Myocyte (in vitro differentiated cells): ENCODE results near the gene BCL11A. TPM values are rescaled to one million over a fixed set of nuclear protein-coding genes. Genes with fewer than 3 reads are reported as not detected.
"Not testable (repeated sequence)": the region's sequence is repeated elsewhere in the genome, so short reads cannot be mapped to it uniquely, and the experiment has no call there.

Source experiments
- DNase-seq: peaks from one replicate; pipeline ENCODE4 v3.0.0-alpha.2; 2012; ENCODE audit warnings: low read depth
- total RNA-seq: library from RNA; depleted of rRNA; stranded (reverse); fragments of >200 nt; gene quantifications from 2 replicates; pipeline ENCODE4 v1.2.3, GENCODE V29; 2014

BCL11A gene
- total RNA-seq, 1 donor from 2014 or later, result 0.11 TPM

DNA sequence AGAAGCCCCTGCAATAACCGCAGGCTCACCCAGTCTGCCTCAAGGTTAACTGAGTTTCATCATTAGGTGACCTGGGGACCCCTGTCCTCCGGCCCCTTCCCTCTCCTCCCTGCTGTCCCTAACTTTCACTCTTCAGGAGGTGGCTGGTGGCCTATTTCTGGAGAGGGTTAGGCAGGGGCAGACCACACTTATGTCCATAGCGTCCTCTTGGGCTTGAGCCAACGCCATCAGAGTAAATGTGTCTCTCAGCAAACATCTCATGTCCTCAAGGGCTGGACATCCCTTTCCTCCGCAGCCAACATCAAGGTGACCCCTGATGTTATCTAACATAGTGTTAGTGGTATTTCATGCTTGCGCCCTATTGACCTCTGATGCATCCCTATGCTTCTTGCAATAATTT is 114.8 kb downstream of the BCL11A start:
- DNase-seq, result no peak

GRCh38 chr2:60438131-60438530 is 115.3 kb downstream of the BCL11A start:
- DNase-seq, result no peak

DNA sequence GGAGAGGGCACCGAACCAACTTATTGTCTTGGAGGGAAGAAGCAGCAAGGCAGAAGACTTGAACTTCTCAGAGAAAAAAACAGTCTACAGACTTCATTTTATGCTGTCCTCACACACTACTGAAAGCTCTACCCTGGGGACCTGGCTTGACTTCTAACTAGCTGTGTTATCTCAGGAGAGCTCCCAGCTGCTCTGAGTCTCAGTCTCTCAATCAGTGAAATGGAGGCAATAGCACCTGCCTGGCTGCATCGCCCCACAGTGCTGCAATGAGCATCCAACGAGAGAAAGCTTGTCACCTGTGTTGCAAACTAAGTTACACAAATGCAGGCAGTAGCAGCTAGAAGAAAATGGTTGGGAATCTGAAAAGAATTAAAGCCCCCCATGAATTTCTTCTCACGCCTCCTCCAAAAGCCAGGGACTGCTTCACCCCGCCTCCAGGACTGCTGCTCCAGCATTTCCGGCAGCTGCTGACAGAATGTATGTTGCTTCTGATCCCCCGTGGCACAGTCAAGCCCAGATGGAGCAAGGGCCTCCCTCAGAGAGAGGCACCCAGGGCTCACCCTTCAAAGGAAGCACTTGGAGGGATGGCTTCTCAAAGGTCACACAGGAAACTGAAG is 116.3 kb downstream of the BCL11A start:
- DNase-seq, result no peak

DNA sequence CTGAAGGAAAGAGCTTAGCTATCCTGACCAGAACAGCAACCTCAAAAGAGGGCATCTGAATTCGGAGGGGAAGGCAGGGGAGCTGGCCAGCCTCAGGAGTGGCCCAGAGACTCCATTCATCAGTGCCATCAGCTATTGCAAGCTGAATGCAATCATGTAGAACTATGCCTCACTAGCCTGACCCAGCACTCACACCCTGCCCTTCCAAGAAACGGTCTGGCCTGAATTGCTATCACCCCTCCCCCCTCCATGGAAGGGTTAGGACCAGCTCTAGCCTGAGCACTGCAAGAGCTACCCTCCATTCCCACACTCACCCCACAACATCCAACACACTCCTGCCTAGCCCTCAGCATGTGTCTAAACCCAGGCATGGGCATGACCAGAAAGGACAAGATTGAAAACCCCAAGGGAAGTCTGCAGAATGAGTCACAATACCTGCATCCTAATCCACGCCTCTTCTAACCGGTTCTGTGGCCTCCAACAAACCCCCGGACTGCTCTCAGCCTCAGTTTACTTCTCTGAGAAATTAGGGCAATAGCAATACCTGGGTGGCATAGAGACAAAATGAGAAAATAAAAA is 120.3 kb downstream of the BCL11A start:
- no peak for DNase-seq

GRCh38 chr2:60432035-60432601 is 121.3 kb downstream of the BCL11A start:
- no peak for DNase-seq

GRCh38 chr2:60429681-60430080 is 123.8 kb downstream of the BCL11A start:
- DNase-seq, result no peak

- no peak for DNase-seq
Observed at GRCh38 chr2:60426880-60427279, 126.6 kb downstream of the BCL11A start.

GRCh38 chr2:60426341-60426740 is 127.1 kb downstream of the BCL11A start:
- DNase-seq, result no peak

GRCh38 chr2:60424233-60424632 is 129.2 kb downstream of the BCL11A start:
- DNase-seq, result no peak

DNA sequence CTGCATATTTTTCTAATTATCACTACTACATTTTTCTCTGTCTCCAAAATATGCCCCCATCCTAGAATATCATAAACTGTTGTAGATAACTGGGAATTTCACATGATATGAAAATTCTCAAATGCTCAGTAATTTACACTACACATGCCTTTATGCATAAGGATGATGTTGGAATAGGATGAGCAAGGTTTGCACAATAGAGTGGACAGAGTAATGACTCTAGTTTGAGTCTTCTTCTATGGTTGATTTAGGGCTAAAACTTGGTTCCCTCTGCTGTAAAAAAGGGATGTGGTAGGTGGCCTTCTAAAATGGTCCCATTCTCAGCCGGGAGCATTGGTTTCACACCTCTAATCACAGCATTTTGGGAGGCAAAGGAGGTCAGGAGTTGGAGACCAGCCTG is 129.9 kb downstream of the BCL11A start:
- no peak for DNase-seq

DNA sequence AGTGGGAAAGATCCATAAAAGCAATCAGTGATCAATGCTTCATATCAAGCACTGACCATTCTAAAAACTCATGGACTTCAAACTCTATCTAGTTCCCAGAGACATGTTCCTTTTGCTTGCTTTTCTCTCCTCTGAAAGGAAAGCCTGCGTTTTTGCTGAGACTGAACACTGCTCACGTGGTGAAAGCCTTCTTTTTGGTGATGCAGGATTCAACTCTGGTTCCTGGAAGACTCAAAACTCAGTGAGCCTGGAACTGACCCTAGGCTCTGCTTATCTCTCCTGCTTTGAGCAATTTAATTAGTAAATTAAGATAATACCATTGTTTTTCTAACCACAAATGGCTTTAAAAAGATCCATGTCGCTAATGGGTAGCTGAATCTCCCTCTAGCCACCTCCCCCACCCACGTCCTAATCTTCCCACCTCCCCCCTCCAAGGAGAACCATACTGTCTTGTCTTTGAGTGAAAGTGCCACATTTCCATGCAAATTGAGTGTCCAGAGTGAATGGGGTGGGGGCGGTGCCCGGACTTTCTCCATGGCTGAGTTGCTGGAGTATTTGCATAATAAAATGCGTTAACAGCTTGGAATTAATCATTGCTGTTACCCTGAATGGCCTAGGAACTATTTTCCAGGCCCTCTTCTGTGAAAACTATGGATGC is 130.5 kb downstream of the BCL11A start:
- no peak for DNase-seq

DNA sequence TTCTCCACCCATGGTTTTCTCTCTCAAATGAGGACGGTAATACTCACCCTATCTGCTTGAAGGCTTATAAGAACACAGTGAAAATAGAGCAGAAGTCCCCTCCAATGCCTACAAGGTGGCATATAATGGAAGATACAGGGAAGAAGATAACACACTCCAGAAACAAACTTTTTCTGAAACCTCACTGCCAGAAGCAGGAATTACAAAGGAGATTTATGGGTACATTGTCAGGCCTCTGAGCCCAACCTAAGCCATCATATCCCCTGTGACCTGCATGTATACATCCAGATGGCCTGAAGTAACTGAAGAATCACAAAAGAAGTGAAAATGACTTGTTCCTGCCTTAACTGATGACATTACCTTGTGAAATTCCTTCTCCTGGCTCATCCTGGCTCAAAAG is 136.2 kb downstream of the BCL11A start:
- not testable (repeated sequence) for DNase-seq

DNA sequence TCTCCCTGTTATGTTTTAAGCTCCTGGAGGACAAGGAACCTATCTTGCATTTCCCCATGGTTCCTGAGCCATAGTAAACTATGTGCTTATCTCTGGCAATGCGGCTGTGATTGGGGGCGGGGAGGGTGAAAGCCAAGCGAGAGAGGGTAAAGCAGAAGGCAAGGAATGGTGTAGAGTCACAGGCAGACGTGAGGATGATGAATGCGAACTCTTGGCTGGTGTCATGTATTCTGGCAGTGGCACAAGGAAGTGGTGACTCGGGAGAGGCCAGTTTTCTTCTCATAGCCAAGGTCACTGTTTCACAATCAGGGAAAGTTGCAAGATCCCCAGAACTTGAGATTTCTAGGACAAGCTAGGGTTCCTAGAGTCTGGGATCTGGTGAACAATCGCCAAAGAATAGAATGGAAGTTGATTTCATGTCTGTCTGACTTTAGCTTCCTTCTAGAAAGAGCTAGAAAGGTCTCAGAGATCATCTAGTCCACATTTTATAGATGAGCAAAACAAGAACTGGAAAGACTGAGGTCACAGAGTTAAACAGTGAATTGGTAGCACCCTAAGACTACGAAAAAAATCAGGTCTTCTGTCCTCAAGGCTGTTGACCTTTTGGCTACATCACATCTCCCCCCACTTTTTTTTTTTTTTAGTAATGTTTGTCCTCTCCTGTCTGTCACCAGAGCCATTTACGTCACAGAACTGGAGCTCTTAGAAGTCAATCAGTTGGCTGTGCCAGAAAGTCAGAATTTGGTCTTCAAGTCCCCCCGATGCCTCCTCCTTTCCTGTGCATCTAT is 137.0 kb downstream of the BCL11A start:
- no peak for DNase-seq

- DNase-seq, result no peak
Observed at GRCh38 chr2:60415814-60416213, 137.6 kb downstream of the BCL11A start.

DNA sequence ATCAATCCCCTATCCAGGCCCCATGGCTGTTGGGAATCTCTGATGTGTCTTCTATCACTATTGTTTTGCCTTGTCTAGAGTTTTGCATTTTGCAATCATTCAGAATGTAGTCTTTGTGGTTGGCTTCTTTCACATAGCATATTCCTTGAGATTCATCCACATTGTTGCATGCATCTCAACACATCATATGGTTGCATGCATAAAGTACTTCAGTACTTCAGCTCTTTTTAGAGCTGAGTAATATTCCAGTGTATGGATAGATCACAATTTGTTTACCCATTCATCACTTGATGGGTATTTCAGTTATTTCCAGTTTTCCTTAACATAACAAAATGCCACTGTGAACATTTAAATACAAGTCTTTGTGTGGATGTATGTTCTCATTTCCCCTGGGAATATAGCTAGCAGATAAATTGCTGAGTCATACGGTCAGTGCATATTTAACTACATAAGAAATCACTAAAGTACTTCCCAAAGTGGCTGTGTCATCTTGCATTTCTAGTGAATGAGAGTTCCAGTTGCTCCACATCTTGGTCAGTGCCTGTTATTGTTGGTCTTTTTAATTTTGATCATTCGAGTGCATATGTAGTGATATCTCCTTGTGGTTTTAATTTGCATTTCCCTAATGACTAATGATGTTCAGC is 138.8 kb downstream of the BCL11A start:
- no peak for DNase-seq

GRCh38 chr2:60413814-60414168 is 139.7 kb downstream of the BCL11A start:
- no peak for DNase-seq

DNA sequence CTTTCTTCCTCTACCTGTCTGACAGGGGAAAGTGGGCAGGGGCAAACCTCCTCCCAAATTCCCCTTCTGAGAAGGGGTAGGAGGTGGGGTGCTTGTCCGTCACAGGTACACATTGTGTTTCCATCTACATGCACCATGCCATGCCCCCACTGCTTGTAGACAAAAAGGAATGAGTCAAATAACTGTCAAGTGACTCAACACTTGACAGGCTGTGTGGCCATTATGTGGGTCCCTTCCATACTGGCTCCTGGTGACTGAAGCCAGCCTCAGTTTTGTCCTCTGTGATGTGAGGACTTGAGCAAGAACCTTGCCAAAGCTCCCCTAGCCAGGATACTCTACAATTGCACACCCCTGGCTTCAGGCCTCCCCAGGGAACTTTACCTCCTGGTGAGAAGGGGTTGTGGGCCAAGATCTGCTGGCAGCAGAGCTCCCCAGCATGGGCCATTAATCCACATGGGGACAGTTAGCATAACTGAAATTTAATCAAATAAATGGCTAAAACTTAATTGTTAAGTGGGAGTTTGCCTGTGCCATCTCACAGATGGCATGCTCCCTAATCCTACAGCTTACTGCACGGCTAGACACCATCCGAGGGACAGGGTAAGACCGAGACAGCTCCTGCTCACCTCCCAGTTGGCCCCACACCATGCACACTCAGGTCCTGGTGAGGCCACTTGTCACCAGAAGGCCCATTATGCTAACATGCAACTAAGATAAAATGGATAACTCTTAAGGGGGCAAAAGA is 140.2 kb downstream of the BCL11A start:
- no peak for DNase-seq

DNA sequence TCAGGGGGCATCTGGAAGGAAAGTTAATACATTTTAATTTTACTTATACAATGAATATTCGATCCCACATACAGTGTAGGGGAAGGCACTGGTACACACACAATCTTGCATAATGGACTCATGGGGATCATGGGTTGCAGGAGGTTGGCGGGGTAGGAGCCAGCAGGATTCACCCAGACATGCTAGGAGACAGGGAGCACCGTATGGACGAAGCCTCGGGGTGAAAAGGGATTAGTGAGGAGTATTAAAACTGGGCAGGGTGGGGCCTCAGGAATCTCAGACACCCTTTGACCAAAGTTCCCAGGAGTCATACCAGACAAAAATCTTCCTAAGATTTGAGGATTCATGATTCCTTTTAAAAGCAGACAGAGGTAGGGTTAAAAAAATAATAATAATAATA is 140.8 kb downstream of the BCL11A start:
- DNase-seq, result no peak

DNA sequence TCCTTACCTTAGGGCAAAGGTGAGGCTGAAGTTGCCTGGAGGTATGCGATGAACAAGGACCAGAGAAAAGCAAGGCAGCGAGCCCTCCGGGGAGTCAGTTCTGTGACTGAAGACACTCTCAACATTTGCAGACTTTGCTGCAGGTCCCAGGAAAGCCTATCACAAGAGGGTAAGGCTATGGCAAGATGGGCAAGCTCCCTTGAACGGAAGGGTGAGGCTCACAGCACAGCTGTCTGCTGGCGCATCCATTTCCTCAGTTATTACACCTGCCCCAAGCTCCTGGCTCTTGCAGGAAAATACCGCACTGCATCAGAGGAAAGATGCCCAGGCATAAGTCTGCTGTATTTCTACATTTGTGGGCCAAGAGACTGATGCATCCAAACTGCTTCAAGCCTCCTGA is 141.4 kb downstream of the BCL11A start:
- no peak for DNase-seq

- no peak for DNase-seq
Observed at GRCh38 chr2:60411295-60411694, 142.2 kb downstream of the BCL11A start.
